NCI-H187 (cell line): ENCODE measurements around the gene ALPG.

Experiments used
- DNase-seq, 2 experiments: peaks; one replicate each; lab custom pipeline; 2025; lab: John Stamatoyannopoulos, UW

The ALPG gene

DNA sequence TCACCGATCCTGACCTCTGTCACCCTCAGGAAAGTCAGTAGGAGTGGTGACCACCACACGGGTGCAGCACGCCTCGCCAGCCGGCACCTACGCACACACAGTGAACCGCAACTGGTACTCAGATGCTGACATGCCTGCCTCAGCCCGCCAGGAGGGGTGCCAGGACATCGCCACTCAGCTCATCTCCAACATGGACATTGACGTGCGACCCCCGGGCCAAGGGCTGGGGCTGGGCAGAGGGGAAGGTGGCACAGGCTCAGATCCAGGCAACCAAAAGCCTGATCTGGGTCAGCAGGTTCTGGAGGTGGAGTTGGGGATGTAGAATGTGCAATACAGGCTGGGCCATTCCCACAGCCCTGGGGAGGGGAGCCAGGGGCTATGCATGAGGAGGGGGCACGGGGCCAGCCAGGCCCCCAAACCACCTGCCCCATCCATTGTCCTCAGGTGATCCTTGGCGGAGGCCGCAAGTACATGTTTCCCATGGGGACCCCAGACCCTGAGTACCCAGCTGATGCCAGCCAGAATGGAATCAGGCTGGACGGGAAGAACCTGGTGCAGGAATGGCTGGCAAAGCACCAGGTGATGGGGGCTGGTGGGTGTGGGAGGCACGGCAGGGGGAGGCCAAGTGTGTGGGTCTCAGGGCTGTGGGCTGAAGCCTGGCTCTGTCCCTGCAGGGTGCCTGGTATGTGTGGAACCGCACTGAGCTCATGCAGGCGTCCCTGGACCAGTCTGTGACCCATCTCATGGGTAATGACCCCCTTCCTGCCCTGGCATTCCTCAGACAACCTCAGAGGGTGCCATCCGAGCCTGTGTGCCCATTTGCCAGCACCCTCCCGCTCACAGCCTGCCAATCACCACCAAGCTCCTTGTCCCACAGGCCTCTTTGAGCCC is 50.7 kb downstream of the ALPG start:
- no peak for DNase-seq

DNA sequence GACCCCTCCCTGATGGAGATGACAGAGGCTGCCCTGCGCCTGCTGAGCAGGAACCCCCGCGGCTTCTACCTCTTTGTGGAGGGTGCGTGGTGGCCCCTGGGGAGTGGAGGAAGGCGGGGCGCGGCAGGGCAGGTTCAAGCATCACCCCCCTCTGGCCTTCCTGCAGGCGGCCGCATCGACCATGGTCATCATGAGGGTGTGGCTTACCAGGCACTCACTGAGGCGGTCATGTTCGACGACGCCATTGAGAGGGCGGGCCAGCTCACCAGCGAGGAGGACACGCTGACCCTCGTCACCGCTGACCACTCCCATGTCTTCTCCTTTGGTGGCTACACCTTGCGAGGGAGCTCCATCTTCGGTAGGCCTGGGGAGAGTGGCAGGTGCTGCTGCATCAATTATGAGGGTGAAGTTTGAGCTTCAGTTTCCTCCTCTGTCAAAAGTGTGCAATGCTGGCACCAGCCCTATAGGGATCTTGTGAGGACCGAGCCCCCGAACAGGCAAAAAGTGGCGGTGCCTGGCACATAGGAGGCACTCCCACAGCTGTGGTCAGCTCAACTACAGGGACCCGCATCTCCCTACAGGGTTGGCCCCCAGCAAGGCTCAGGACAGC is 51.5 kb downstream of the ALPG start:
- DNase-seq = no peak

DNA sequence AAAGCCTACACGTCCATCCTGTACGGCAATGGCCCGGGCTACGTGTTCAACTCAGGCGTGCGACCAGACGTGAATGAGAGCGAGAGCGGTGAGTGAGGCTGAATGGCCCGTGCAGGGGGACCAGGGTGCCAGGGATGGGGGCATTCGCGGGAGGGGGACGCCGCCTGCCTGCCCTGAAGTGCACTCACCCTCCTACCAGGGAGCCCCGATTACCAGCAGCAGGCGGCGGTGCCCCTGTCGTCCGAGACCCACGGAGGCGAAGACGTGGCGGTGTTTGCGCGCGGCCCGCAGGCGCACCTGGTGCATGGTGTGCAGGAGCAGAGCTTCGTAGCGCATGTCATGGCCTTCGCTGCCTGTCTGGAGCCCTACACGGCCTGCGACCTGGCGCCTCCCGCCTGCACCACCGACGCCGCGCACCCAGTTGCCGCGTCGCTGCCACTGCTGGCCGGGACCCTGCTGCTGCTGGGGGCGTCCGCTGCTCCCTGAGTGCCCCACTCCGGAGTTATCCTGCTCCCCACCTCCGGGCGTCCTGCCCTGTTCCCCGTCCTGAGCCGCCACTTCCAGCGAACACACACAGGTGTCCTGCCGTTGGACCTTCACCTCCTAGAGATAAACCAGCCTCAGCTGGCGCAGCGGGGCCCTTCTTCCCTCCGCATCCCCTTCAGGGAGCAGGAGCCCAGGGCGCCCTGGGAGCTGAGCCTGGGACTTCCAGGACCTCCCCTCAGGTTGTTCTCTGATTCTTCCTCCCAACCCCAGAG is 52.2 kb downstream of the ALPG start:
- DNase-seq = no peak

GRCh38 chr2:232459419-232460035 is 52.9 kb downstream of the ALPG start:
- no peak for DNase-seq

- no peak for DNase-seq
Measured at GRCh38 chr2:232460171-232460570, 53.5 kb downstream of the ALPG start.
